GM19455 (cell line): ENCODE results near the gene DTX1.
"Not testable (repeated sequence)": the region's sequence is repeated elsewhere in the genome, so short reads cannot be mapped to it uniquely, and the experiment has no call there.

Experiments
- ATAC-seq: cut with Tn5 transposase; IDR thresholded peaks from one replicate; pipeline ENCODE4 v1.9.1; 2021; ENCODE audit not compliant: unreplicated experiment

Gene DTX1

GRCh38 chr12:113112043-113112899, 55.7 kb downstream of the DTX1 start:
- no peak for ATAC-seq

GRCh38 chr12:113113397-113113796, 56.9 kb downstream of the DTX1 start:
- no peak for ATAC-seq

- ATAC-seq = no peak
Observed at GRCh38 chr12:113114447-113115178, 58.1 kb downstream of the DTX1 start.

GRCh38 chr12:113115455-113116126, 59.1 kb downstream of the DTX1 start:
- no peak for ATAC-seq

- ATAC-seq = no peak
Observed at GRCh38 chr12:113116875-113117274, 60.3 kb downstream of the DTX1 start.

GRCh38 chr12:113117684-113118083, 61.2 kb downstream of the DTX1 start:
- ATAC-seq = not testable (repeated sequence)

- no peak for ATAC-seq
Observed at GRCh38 chr12:113118142-113118541, 61.6 kb downstream of the DTX1 start.

GRCh38 chr12:113119980-113120669, 63.6 kb downstream of the DTX1 start:
- no peak for ATAC-seq

GRCh38 chr12:113120670-113121370, 64.3 kb downstream of the DTX1 start:
- ATAC-seq = no peak

GRCh38 chr12:113127791-113128199, 71.3 kb downstream of the DTX1 start:
- no peak for ATAC-seq

- ATAC-seq = no peak
Observed at GRCh38 chr12:113128802-113129663, 72.5 kb downstream of the DTX1 start.

GRCh38 chr12:113129664-113130456, 73.3 kb downstream of the DTX1 start:
- no peak for ATAC-seq

GRCh38 chr12:113130457-113131135, 74.1 kb downstream of the DTX1 start:
- ATAC-seq = no peak

- ATAC-seq = no peak
Observed at GRCh38 chr12:113131556-113131955, 75.0 kb downstream of the DTX1 start.

- ATAC-seq = no peak
Observed at GRCh38 chr12:113133036-113133435, 76.5 kb downstream of the DTX1 start.

- no peak for ATAC-seq
Observed at GRCh38 chr12:113133666-113134065, 77.1 kb downstream of the DTX1 start.

- ATAC-seq = no peak
Observed at GRCh38 chr12:113134071-113134470, 77.5 kb downstream of the DTX1 start.

- no peak for ATAC-seq
Observed at GRCh38 chr12:113134521-113134951, 78.0 kb downstream of the DTX1 start.
